ENCODE results near the gene SPTBN2. TPM values are rescaled to one million over a fixed set of nuclear protein-coding genes. Genes with fewer than 3 reads are reported as not detected.

Gene SPTBN2
- total and polyA plus RNA-seq, 2 donors (not counting 3 experiments of a cell fraction or from before 2014, with no cell fraction given) = 3.8 to 19.8 TPM

DNA sequence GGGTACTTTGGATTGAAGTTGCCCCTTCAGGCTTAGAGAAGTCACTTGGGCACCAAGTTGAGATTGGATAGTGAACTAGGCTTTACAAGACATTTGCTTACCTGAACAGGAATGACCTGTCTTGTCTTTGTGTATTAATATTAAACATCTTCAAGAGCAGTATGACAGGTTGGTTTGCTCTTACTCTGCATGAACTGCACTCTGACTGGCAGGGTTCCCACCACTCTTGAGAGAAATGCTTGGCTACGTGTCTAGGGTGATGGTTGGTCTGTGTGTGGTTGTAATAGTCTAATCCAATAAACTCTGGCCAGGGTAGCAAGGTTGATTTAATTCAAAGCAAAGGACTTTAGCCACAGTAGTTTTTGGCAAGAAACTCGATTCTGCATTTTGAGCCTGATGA lies 20.1 kb upstream of the SPTBN2 start:
- Histone ChIP-seq H3K9me1 (replicated peaks; ENCODE audit: control insufficient read depth, extremely low read depth, insufficient read depth, low read length) (peaks cover 2% of the 10 kb centered on the region), H2AFZ (ENCODE audit: low read depth, low read length) (no peak overlapping the region), H3K9ac (replicated peaks; ENCODE audit: extremely low read depth, insufficient read depth, low read length) (no peak overlapping the region), H3K4me2 (ENCODE audit: insufficient read depth, low read length) (no peak overlapping the region), H3K4me1 (ENCODE audit: control insufficient read depth, extremely low read depth, insufficient read depth, low read length) (peaks cover 18% of the 10 kb centered on the region), H3K36me3 (ENCODE audit: control insufficient read depth in 2 of 2, extremely low read depth in 1 of 2, insufficient read depth in 2 of 2, low read length in 2 of 2) (no peaks in the 10 kb centered on the region), H3K9me3 (replicated peaks; ENCODE audit: control insufficient read depth, insufficient read depth, low read length) (no peaks in the 10 kb centered on the region), H3K27ac (ENCODE audit: insufficient read depth, low read depth, low read length) (no peak overlapping the region), H3K27me3 (ENCODE audit: control insufficient read depth in 2 of 2, insufficient read depth in 2 of 2, low read length in 2 of 2) (no peaks in the 10 kb centered on the region), H4K20me1 (replicated peaks; ENCODE audit: control insufficient read depth, extremely low read depth, insufficient read depth, low read length) (no peaks in the 10 kb centered on the region), H3K79me2 (ENCODE audit: control insufficient read depth, insufficient read depth, low read length) (peaks cover 16% of the 10 kb centered on the region), H3K4me3 (replicated peaks in 1 of 3; ENCODE audit: insufficient read depth in 1 of 3, low read depth in 1 of 3, low read length in 3 of 3) (no peak overlapping the region)
- ChIA-PET CTCF (no interaction called here), POLR2A (no interaction called here)
- no TSS peak for BruUV-seq (replicated peaks)
- intact Hi-C loops (cut with micrococcal nuclease) (loop anchor here (5.0 kb wide), 1 partner anchor 57 kb away; no protein-coding TSS in a partner anchor), dilution Hi-C loops (cut with MboI; ENCODE audit: extremely low pct_ligation_motif_present, low sequenced_read_pairs) (no loop called here)
- DNase-seq (ENCODE audit: low read depth, low spot score) (no peak), FAIRE-seq (no peak)
- TF ChIP-seq EZH2 (IDR thresholded peaks at IDR 0.05; ENCODE audit: borderline replicate concordance, low read depth, low read length, severe bottlenecking) = no peak

DNA sequence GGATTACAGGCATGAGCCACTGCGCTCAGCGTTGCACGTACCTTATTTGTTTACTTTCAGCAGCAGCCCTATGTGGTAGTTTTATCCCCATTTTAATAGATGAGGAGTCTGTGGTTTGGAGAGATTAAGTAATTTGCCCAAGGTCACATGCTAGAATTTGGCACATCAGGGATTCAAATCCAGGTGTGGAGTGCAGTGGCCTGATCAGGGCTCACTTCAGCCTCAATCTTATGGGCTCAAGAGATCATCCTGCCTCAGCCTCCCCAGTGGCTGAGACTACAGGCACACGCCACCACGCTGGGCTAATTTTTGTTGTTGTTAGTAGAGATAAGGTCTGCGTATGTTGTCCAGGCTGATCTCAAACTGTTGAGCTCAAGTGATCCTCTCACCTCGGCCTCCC lies 18.5 kb upstream of the SPTBN2 start:
- Histone ChIP-seq H3K9me1 (replicated peaks; ENCODE audit: control insufficient read depth, extremely low read depth, insufficient read depth, low read length) (peaks cover 2% of the 10 kb centered on the region), H3K9ac (replicated peaks; ENCODE audit: extremely low read depth, insufficient read depth, low read length) (peak overlapping the region; percentile 32), H3K4me1 (ENCODE audit: control insufficient read depth, extremely low read depth, insufficient read depth, low read length) (peaks cover 18% of the 10 kb centered on the region), H3K27ac (ENCODE audit: insufficient read depth, low read depth, low read length) (no peak overlapping the region), H4K20me1 (replicated peaks; ENCODE audit: control insufficient read depth, extremely low read depth, insufficient read depth, low read length) (no peaks in the 10 kb centered on the region), H3K27me3 (ENCODE audit: control insufficient read depth in 2 of 2, insufficient read depth in 2 of 2, low read length in 2 of 2) (no peaks in the 10 kb centered on the region), H3K9me3 (replicated peaks; ENCODE audit: control insufficient read depth, insufficient read depth, low read length) (no peaks in the 10 kb centered on the region), H3K4me2 (ENCODE audit: insufficient read depth, low read length) (peak overlapping the region; percentile 39), H3K36me3 (ENCODE audit: control insufficient read depth in 2 of 2, extremely low read depth in 1 of 2, insufficient read depth in 2 of 2, low read length in 2 of 2) (no peaks in the 10 kb centered on the region), H3K4me3 (replicated peaks in 1 of 3; ENCODE audit: insufficient read depth in 1 of 3, low read depth in 1 of 3, low read length in 3 of 3) (no peak overlapping the region), H2AFZ (ENCODE audit: low read depth, low read length) (no peak overlapping the region), H3K79me2 (ENCODE audit: control insufficient read depth, insufficient read depth, low read length) (peaks cover 16% of the 10 kb centered on the region)
- TF ChIP-seq POLR2A (IDR thresholded peaks at IDR 0.05; ENCODE audit: low read depth, low read length) = no peak
- no peak for TF ChIP-seq FOS (IDR thresholded peaks at IDR 0.05; ENCODE audit: borderline replicate concordance, insufficient read depth, low read length)
- TF ChIP-seq, protein P1, sequence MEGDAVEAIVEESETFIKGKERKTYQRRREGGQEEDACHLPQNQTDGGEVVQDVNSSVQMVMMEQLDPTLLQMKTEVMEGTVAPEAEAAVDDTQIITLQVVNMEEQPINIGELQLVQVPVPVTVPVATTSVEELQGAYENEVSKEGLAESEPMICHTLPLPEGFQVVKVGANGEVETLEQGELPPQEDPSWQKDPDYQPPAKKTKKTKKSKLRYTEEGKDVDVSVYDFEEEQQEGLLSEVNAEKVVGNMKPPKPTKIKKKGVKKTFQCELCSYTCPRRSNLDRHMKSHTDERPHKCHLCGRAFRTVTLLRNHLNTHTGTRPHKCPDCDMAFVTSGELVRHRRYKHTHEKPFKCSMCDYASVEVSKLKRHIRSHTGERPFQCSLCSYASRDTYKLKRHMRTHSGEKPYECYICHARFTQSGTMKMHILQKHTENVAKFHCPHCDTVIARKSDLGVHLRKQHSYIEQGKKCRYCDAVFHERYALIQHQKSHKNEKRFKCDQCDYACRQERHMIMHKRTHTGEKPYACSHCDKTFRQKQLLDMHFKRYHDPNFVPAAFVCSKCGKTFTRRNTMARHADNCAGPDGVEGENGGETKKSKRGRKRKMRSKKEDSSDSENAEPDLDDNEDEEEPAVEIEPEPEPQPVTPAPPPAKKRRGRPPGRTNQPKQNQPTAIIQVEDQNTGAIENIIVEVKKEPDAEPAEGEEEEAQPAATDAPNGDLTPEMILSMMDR (IDR thresholded peaks at IDR 0.05; ENCODE audit: extremely low read depth in 1 of 2, insufficient read depth in 1 of 2, low read depth in 1 of 2, low read length in 2 of 2) = no peak
- DNase-seq (ENCODE audit: low read depth, low spot score) (no peak), FAIRE-seq (peak; percentile 48)
- intact Hi-C loops (cut with micrococcal nuclease) (loop anchor here (5.0 kb wide), 1 partner anchor 55 kb away; no protein-coding TSS in a partner anchor), dilution Hi-C loops (cut with MboI; ENCODE audit: extremely low pct_ligation_motif_present, low sequenced_read_pairs) (no loop called here)
- CTCF ChIA-PET = interaction anchor here (0.7 to 1.7 kb wide), 6 partner anchors 14 to 228 kb away, joined by 3 to 6 read pairs (median 4); no protein-coding TSS in a partner anchor
- TSS peak; percentile 8 for BruUV-seq (replicated peaks)
- POLR2A ChIA-PET = no interaction called here

Data from endothelial cell of umbilical vein (primary cell).